Measurements from ENCODE around the gene TMEM176A. TPM values are rescaled to one million over a fixed set of nuclear protein-coding genes. Genes with fewer than 3 reads are reported as not detected.

TMEM176A gene
- total and polyA plus RNA-seq, 2 experiments from 2014 or later = 0.34 TPM; not detected in 1

DNA sequence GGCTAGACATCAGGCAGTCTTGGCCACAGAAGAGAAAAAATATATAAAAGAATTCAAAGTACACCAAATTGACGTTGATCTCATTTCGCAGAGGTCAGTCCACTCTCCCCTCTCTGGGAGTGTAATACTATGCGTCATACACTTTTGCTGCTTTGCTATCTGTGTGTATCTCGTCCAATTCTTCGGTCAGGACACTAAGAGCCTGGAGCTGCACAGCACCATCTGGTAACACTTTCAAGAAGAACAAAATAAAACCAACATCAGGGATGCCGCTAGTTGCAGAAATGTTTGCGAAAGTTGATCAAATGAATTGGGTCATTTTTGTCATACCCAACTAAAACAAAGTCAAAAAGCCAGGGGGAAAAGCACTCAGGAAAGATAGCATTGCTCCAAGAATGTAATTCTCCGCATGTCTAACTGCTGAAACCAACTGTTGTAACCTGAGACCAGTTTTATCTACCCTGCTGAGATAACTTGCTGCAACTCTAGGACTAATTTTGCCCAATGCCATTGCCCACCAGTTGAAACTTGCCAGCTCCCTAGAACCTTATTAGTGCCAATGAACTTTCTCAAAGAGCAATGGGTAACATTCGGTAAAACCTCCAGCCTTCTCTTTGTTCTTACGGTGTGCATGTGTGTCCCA is 23.0 kb downstream of the TMEM176A start (continued):
- TF ChIP-seq, protein P1, sequence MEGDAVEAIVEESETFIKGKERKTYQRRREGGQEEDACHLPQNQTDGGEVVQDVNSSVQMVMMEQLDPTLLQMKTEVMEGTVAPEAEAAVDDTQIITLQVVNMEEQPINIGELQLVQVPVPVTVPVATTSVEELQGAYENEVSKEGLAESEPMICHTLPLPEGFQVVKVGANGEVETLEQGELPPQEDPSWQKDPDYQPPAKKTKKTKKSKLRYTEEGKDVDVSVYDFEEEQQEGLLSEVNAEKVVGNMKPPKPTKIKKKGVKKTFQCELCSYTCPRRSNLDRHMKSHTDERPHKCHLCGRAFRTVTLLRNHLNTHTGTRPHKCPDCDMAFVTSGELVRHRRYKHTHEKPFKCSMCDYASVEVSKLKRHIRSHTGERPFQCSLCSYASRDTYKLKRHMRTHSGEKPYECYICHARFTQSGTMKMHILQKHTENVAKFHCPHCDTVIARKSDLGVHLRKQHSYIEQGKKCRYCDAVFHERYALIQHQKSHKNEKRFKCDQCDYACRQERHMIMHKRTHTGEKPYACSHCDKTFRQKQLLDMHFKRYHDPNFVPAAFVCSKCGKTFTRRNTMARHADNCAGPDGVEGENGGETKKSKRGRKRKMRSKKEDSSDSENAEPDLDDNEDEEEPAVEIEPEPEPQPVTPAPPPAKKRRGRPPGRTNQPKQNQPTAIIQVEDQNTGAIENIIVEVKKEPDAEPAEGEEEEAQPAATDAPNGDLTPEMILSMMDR (conservative IDR thresholded peaks at IDR 0.05; ENCODE audit: low read depth in 2 of 2) = no peak
- TF ChIP-seq EZH2 (IDR thresholded peaks at IDR 0.05; ENCODE audit: low read depth, unreplicated experiment) (no peak), STAT1 (IDR thresholded peaks at IDR 0.05; ENCODE audit: unreplicated experiment) (no peak), ZNF114 (CRISPR knock-in tag; IDR thresholded peaks at IDR 0.05) (no peak)

DNA sequence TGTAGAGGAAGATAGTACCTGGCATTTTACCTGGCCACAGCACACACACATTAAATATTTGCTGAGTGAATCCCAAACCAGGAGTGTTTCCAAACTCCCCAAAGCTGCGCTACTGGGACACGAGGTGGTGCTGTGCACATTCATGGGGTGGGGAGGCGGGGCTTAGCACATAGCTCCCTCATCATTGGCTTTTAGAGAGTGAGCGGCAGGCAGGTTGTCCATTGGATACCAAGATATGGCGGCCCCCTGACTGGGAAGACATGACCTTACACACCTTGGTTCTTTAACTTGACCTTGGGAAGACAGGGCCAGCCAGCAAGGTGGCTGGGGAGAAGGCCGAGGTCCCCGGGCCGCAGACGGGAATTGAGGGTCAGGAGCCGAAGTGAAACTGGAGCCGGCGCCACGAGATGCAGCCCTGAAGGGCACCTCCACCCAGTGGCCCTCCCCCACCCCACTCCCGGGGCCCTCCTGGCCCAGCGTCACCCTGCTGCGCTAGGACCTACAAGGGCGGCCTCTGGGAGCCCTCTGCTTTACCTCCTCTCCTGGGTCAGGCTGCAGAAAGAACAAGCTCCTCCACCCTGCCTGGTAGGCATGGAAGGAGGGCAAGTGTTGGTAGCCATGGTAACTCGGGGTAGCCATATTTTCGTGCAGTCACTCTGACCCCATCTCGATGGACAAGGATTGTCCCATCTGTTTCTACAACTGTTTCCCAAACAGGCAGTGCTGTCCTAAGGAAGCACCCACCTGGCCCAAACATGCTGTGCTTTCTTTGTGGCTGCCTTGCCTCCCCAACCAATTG is 24.0 kb downstream of the TMEM176A start:
- Histone ChIP-seq H3F3A (replicated peaks; ENCODE audit: low read depth) (no peaks in the 10 kb centered on the region), H3K4me1 (ENCODE audit: insufficient read depth) (no peaks in the 10 kb centered on the region), H2AFZ (peak overlapping the region; percentile 74; the same call in 1 of the 2 replicates), H3K36me3 (ENCODE audit: insufficient read depth) (no peaks in the 10 kb centered on the region; the same call in 1 of the 2 replicates), H3K27me3 (ENCODE audit: insufficient read depth) (no peaks in the 10 kb centered on the region), H3K4me2 (no peak overlapping the region), H3K4me3 (no peak overlapping the region), H3K79me2 (replicated peaks; ENCODE audit: insufficient read depth) (no peaks in the 10 kb centered on the region), H3K9me2 (ENCODE audit: insufficient read depth) (no peaks in the 10 kb centered on the region), H3K27ac (ENCODE audit: low read depth) (no peak overlapping the region), H4K20me1 (replicated peaks; ENCODE audit: insufficient read depth) (no peaks in the 10 kb centered on the region)
- Mint-ChIP-seq H3K27ac (no peak overlapping the region), H3K9me3 (no peaks in the 10 kb centered on the region), H3K27me3 (ENCODE audit: insufficient read depth, low read depth, poor library complexity) (peaks cover 6% of the 10 kb centered on the region), H3K36me3 (ENCODE audit: low read depth) (no peaks in the 10 kb centered on the region; the same call in 2 of the 3 replicates), H3K4me3 (no peak overlapping the region), H3K4me1 (peaks cover 14% of the 10 kb centered on the region; the same call in 2 of the 3 replicates)
- ATAC-seq (peak; percentile 60), DNase-seq (ENCODE audit: low spot score) (peak; percentile 35)
- TF ChIP-seq, protein P2, sequence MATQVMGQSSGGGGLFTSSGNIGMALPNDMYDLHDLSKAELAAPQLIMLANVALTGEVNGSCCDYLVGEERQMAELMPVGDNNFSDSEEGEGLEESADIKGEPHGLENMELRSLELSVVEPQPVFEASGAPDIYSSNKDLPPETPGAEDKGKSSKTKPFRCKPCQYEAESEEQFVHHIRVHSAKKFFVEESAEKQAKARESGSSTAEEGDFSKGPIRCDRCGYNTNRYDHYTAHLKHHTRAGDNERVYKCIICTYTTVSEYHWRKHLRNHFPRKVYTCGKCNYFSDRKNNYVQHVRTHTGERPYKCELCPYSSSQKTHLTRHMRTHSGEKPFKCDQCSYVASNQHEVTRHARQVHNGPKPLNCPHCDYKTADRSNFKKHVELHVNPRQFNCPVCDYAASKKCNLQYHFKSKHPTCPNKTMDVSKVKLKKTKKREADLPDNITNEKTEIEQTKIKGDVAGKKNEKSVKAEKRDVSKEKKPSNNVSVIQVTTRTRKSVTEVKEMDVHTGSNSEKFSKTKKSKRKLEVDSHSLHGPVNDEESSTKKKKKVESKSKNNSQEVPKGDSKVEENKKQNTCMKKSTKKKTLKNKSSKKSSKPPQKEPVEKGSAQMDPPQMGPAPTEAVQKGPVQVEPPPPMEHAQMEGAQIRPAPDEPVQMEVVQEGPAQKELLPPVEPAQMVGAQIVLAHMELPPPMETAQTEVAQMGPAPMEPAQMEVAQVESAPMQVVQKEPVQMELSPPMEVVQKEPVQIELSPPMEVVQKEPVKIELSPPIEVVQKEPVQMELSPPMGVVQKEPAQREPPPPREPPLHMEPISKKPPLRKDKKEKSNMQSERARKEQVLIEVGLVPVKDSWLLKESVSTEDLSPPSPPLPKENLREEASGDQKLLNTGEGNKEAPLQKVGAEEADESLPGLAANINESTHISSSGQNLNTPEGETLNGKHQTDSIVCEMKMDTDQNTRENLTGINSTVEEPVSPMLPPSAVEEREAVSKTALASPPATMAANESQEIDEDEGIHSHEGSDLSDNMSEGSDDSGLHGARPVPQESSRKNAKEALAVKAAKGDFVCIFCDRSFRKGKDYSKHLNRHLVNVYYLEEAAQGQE (IDR thresholded peaks at IDR 0.05; ENCODE audit: unreplicated experiment) = no peak
- no peak for TF ChIP-seq ZNF114 (CRISPR knock-in tag; IDR thresholded peaks at IDR 0.05)
- TF ChIP-seq EZH2phosphoT487 (IDR thresholded peaks at IDR 0.05; ENCODE audit: unreplicated experiment) = no peak
- TF ChIP-seq, protein P3, sequence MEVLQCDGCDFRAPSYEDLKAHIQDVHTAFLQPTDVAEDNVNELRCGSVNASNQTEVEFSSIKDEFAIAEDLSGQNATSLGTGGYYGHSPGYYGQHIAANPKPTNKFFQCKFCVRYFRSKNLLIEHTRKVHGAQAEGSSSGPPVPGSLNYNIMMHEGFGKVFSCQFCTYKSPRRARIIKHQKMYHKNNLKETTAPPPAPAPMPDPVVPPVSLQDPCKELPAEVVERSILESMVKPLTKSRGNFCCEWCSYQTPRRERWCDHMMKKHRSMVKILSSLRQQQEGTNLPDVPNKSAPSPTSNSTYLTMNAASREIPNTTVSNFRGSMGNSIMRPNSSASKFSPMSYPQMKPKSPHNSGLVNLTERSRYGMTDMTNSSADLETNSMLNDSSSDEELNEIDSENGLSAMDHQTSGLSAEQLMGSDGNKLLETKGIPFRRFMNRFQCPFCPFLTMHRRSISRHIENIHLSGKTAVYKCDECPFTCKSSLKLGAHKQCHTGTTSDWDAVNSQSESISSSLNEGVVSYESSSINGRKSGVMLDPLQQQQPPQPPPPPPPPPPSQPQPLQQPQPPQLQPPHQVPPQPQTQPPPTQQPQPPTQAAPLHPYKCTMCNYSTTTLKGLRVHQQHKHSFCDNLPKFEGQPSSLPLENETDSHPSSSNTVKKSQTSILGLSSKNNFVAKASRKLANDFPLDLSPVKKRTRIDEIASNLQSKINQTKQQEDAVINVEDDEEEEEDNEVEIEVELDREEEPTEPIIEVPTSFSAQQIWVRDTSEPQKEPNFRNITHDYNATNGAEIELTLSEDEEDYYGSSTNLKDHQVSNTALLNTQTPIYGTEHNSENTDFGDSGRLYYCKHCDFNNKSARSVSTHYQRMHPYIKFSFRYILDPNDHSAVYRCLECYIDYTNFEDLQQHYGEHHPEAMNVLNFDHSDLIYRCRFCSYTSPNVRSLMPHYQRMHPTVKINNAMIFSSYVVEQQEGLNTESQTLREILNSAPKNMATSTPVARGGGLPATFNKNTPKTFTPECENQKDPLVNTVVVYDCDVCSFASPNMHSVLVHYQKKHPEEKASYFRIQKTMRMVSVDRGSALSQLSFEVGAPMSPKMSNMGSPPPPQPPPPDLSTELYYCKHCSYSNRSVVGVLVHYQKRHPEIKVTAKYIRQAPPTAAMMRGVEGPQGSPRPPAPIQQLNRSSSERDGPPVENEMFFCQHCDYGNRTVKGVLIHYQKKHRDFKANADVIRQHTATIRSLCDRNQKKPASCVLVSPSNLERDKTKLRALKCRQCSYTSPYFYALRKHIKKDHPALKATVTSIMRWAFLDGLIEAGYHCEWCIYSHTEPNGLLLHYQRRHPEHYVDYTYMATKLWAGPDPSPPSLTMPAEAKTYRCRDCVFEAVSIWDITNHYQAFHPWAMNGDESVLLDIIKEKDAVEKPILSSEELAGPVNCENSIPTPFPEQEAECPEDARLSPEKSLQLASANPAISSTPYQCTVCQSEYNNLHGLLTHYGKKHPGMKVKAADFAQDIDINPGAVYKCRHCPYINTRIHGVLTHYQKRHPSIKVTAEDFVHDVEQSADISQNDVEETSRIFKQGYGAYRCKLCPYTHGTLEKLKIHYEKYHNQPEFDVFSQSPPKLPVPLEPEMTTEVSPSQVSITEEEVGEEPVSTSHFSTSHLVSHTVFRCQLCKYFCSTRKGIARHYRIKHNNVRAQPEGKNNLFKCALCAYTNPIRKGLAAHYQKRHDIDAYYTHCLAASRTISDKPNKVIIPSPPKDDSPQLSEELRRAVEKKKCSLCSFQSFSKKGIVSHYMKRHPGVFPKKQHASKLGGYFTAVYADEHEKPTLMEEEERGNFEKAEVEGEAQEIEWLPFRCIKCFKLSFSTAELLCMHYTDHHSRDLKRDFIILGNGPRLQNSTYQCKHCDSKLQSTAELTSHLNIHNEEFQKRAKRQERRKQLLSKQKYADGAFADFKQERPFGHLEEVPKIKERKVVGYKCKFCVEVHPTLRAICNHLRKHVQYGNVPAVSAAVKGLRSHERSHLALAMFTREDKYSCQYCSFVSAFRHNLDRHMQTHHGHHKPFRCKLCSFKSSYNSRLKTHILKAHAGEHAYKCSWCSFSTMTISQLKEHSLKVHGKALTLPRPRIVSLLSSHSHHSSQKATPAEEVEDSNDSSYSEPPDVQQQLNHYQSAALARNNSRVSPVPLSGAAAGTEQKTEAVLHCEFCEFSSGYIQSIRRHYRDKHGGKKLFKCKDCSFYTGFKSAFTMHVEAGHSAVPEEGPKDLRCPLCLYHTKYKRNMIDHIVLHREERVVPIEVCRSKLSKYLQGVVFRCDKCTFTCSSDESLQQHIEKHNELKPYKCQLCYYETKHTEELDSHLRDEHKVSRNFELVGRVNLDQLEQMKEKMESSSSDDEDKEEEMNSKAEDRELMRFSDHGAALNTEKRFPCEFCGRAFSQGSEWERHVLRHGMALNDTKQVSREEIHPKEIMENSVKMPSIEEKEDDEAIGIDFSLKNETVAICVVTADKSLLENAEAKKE (CRISPR knock-in tag; IDR thresholded peaks at IDR 0.05) = no peak
- TF ChIP-seq CREB1 (CRISPR knock-in tag; IDR thresholded peaks at IDR 0.05; ENCODE audit: low read depth) = no peak
- no peak for TF ChIP-seq JUNB (IDR thresholded peaks at IDR 0.05; ENCODE audit: unreplicated experiment)
